Mammary epithelial cell (primary cell): ENCODE results near the gene PTPRA.

Experiments used
- CTCF ChIP-seq, 2 donors: IDR thresholded peaks in 1 of 2; conservative IDR thresholded peaks in 1 of 2; 2 replicates each; pipeline ENCODE4 v1.5.1; 2011 to 2012; ENCODE audit warnings: inconsistent platforms in 2 of 2, low read length in 2 of 2, mild to moderate bottlenecking in 2 of 2, control low read depth in 1 of 2, low read depth in 1 of 2; ENCODE audit not compliant: insufficient read depth in 1 of 2; ENCODE audit errors: extremely low read depth in 1 of 2
- EZH2 ChIP-seq: IDR thresholded peaks from 2 replicates; pipeline ENCODE4 v1.6.1; 2012; ENCODE audit warnings: low read length, inconsistent platforms, borderline replicate concordance

- TF ChIP-seq CTCF (conservative IDR thresholded peaks at IDR 0.05 in 1 of 2, IDR thresholded peaks at IDR 0.05 in 1 of 2; ENCODE audit: extremely low read depth in 1 of 2, insufficient read depth in 1 of 2, low read depth in 1 of 2, low read length in 2 of 2) (no peak), EZH2 (no peak)
Measured at GRCh38 chr20:2880650-2881049, 7.4 kb downstream of the PTPRA start.
